ENCODE data around the gene BLM. TPM values are rescaled to one million over a fixed set of nuclear protein-coding genes. Genes with fewer than 3 reads are reported as not detected.
A peak's percentile ranks its signal among the peaks of the same experiment; 100 is the strongest.

Gene BLM
- total and polyA plus RNA-seq, 8 donors: 1.1 to 10.5 (median 2.6) TPM

- H3K9me3 ChIP-seq: no peaks in the 10 kb centered on the region
- no peak for TF ChIP-seq POLR2AphosphoS5 (IDR thresholded peaks at IDR 0.05)
- TF ChIP-seq CTCF (IDR thresholded peaks at IDR 0.05): no peak
- no peak for TF ChIP-seq POLR2A (IDR thresholded peaks at IDR 0.05)
- H3K27ac ChIP-seq: no peak overlapping the region
- H3K4me1 ChIP-seq: peaks cover 10 to 38% (median 27%) of the 10 kb centered on the region in 4 donors
- WGBS, 5 donors: 86 to 89% (median 88%) methylated on average over 9 to 14 of the region's 14 CpGs
- no peak overlapping the region for H3K4me3 ChIP-seq
- no peaks in the 10 kb centered on the region for H3K27me3 ChIP-seq
- H3K36me3 ChIP-seq: no peaks in the 10 kb centered on the region
- DNase-seq: peak in 1 of 2 donors; percentile 16
- intact Hi-C loops (cut with DNase I; ENCODE audit: low total_unique reads): no loop called here
Measured at GRCh38 chr15:90817117-90818057, 100.2 kb downstream of the BLM start.

GRCh38 chr15:90818251-90819210 is 101.4 kb downstream of the BLM start:
- peak; percentile 27 to 74 for DNase-seq

GRCh38 chr15:90819390-90819789 is 102.2 kb downstream of the BLM start:
- no peaks in the 10 kb centered on the region for H3K9me3 ChIP-seq
- intact Hi-C loops (cut with DNase I; ENCODE audit: low total_unique reads): no loop called here
- H3K27ac ChIP-seq: no peak overlapping the region
- TF ChIP-seq POLR2A (IDR thresholded peaks at IDR 0.05) (no peak), CTCF (IDR thresholded peaks at IDR 0.05) (no peak), POLR2AphosphoS5 (IDR thresholded peaks at IDR 0.05) (no peak), EP300 (IDR thresholded peaks at IDR 0.05) (no peak)
- no peaks in the 10 kb centered on the region for H3K27me3 ChIP-seq
- peaks cover 1 to 40% (median 24%) of the 10 kb centered on the region in 4 donors for H3K4me1 ChIP-seq
- H3K4me3 ChIP-seq: no peak overlapping the region
- no peaks in the 10 kb centered on the region for H3K36me3 ChIP-seq
- peak in 1 of 2 donors; percentile 60 for DNase-seq
- WGBS, 5 donors: 85 to 95% (median 89%) methylated on average over 3 to 6 of the region's 6 CpGs

More at GRCh38 chr15:90818251-90819210, 101.4 kb downstream of the BLM start:
- Histone ChIP-seq H3K27me3 (no peaks in the 10 kb centered on the region), H3K4me1 (peaks cover 10 to 40% (median 30%) of the 10 kb centered on the region in 4 donors), H3K27ac (peak overlapping the region in 1 of 5 donors; percentile 45), H3K9me3 (no peaks in the 10 kb centered on the region), H3K36me3 (no peaks in the 10 kb centered on the region), H3K4me3 (no peak overlapping the region)
- WGBS, 5 donors: 56 to 79% (median 76%) methylated on average over 15 to 26 of the region's 26 CpGs
- intact Hi-C loops (cut with DNase I; ENCODE audit: low total_unique reads): no loop called here
- TF ChIP-seq CTCF (IDR thresholded peaks at IDR 0.05) (no peak), POLR2A (IDR thresholded peaks at IDR 0.05) (no peak), POLR2AphosphoS5 (IDR thresholded peaks at IDR 0.05) (no peak), EP300 (IDR thresholded peaks at IDR 0.05) (no peak)

- Histone ChIP-seq H3K4me3 (no peak overlapping the region), H3K9me3 (no peaks in the 10 kb centered on the region), H3K27ac (no peak overlapping the region), H3K27me3 (no peaks in the 10 kb centered on the region), H3K36me3 (no peaks in the 10 kb centered on the region), H3K4me1 (peaks cover 0 to 36% (median 20%) of the 10 kb centered on the region in 4 donors)
- TF ChIP-seq CTCF (IDR thresholded peaks at IDR 0.05) (no peak), POLR2A (IDR thresholded peaks at IDR 0.05) (no peak), POLR2AphosphoS5 (IDR thresholded peaks at IDR 0.05) (no peak), EP300 (IDR thresholded peaks at IDR 0.05) (no peak)
- WGBS, 5 donors: 61 to 78% (median 68%) methylated on average over 12 of the region's 12 CpGs
- intact Hi-C loops (cut with DNase I; ENCODE audit: low total_unique reads): no loop called here
- no peak for DNase-seq
Measured at GRCh38 chr15:90819850-90820249, 102.7 kb downstream of the BLM start.
